HG02798 (cell line): Measurements from ENCODE around the gene CMTM2.

Experiments used
- ATAC-seq: cut with Tn5 transposase; IDR thresholded peaks from one replicate; pipeline ENCODE4 v1.9.1; 2021; ENCODE audit warnings: mild to moderate bottlenecking; ENCODE audit not compliant: unreplicated experiment, poor library complexity

CMTM2 gene

GRCh38 chr16:66578651-66579531 lies at the start of gene CMTM2:
Gene CMTM2 (plus strand): TSS chr16:66579463. CDS start chr16:66579608, 145 bp downstream.
- ATAC-seq, result no peak

GRCh38 chr16:66529475-66529874 lies 49.8 kb upstream of the CMTM2 start:
- ATAC-seq, result no peak

- no peak for ATAC-seq
Measured at GRCh38 chr16:66534376-66534799, 44.9 kb upstream of the CMTM2 start.

GRCh38 chr16:66536525-66536924 lies 42.7 kb upstream of the CMTM2 start:
- no peak for ATAC-seq

- ATAC-seq, result no peak
Measured at GRCh38 chr16:66537236-66537635, 42.0 kb upstream of the CMTM2 start.

- no peak for ATAC-seq
Measured at GRCh38 chr16:66538910-66539309, 40.4 kb upstream of the CMTM2 start.

- peak; percentile 55 for ATAC-seq
Measured at GRCh38 chr16:66539623-66540469, 39.4 kb upstream of the CMTM2 start.

GRCh38 chr16:66541388-66542355 lies 37.6 kb upstream of the CMTM2 start:
- ATAC-seq, result no peak

GRCh38 chr16:66542396-66542795 lies 36.9 kb upstream of the CMTM2 start:
- ATAC-seq, result no peak

GRCh38 chr16:66543541-66543940 lies 35.7 kb upstream of the CMTM2 start:
- no peak for ATAC-seq

GRCh38 chr16:66544016-66544757 lies 35.1 kb upstream of the CMTM2 start:
- ATAC-seq, result no peak

GRCh38 chr16:66547101-66547989 lies 31.9 kb upstream of the CMTM2 start:
- no peak for ATAC-seq

- no peak for ATAC-seq
Measured at GRCh38 chr16:66548068-66548467, 31.2 kb upstream of the CMTM2 start.

- no peak for ATAC-seq
Measured at GRCh38 chr16:66548868-66549267, 30.4 kb upstream of the CMTM2 start.

GRCh38 chr16:66549284-66550131 lies 29.8 kb upstream of the CMTM2 start, which contains the start of gene TK2:
Gene TK2 (minus strand): TSS chr16:66550122. CDS start chr16:66550061, 61 bp downstream.
- ATAC-seq, result peak; percentile 36

- ATAC-seq, result no peak
Measured at GRCh38 chr16:66551348-66551759, 27.9 kb upstream of the CMTM2 start.

GRCh38 chr16:66551788-66552285 lies 27.4 kb upstream of the CMTM2 start:
- no peak for ATAC-seq
